Endometrial microvascular endothelial cells (primary cell): ENCODE measurements around the gene SMYD3. TPM values are rescaled to one million over a fixed set of nuclear protein-coding genes. Genes with fewer than 3 reads are reported as not detected.
"Not testable (repeated sequence)": the region's sequence is repeated elsewhere in the genome, so short reads cannot be mapped to it uniquely, and the experiment has no call there.

ENCODE experiments used
- in situ Hi-C: cut with HindIII; loops from 2 replicates; pipeline ENCODE4 v1.10.0; 2017; ENCODE audit warnings: low sequenced_read_pairs, low pct_unique_long_range_greater_than_20kb; ENCODE audit errors: inconsistent ontology term
- total RNA-seq: library from RNA; depleted of rRNA; stranded (reverse); fragments of >200 nt; gene quantifications from one replicate; pipeline ENCODE4 v1.2.3, GENCODE V29; 2015; ENCODE audit errors: inconsistent ontology term

The SMYD3 gene
- total RNA-seq, 1 donor from 2014 or later, result 16.6 TPM

- in situ Hi-C loops, result no loop called here
Observed at GRCh38 chr1:245948786-245949185, 558.3 kb downstream of the SMYD3 start.

GRCh38 chr1:245946905-245947304 lies 560.2 kb downstream of the SMYD3 start:
- in situ Hi-C loops, result no loop called here

GRCh38 chr1:245945136-245945535 lies 561.9 kb downstream of the SMYD3 start:
- in situ Hi-C loops, result not testable (repeated sequence)

GRCh38 chr1:245942856-245943255 lies 564.2 kb downstream of the SMYD3 start:
- in situ Hi-C loops, result no loop called here

- in situ Hi-C loops, result not testable (repeated sequence)
Observed at GRCh38 chr1:245941771-245942170, 565.3 kb downstream of the SMYD3 start.

- in situ Hi-C loops, result no loop called here
Observed at GRCh38 chr1:245939756-245940345, 567.2 kb downstream of the SMYD3 start.

GRCh38 chr1:245938046-245938435 lies 569.0 kb downstream of the SMYD3 start:
- in situ Hi-C loops, result no loop called here

- in situ Hi-C loops, result no loop called here
Observed at GRCh38 chr1:245937316-245938045, 569.6 kb downstream of the SMYD3 start.

GRCh38 chr1:245934409-245934808 lies 572.7 kb downstream of the SMYD3 start:
- in situ Hi-C loops, result no loop called here

GRCh38 chr1:245933431-245934045 lies 573.5 kb downstream of the SMYD3 start:
- in situ Hi-C loops, result no loop called here

- in situ Hi-C loops, result no loop called here
Observed at GRCh38 chr1:245932302-245932972, 574.6 kb downstream of the SMYD3 start.

GRCh38 chr1:245931450-245931849 lies 575.6 kb downstream of the SMYD3 start:
- in situ Hi-C loops, result no loop called here

GRCh38 chr1:245929224-245929623 lies 577.9 kb downstream of the SMYD3 start:
- in situ Hi-C loops, result no loop called here

- in situ Hi-C loops, result no loop called here
Observed at GRCh38 chr1:245926888-245927287, 580.2 kb downstream of the SMYD3 start.

GRCh38 chr1:245923215-245923614 lies 583.9 kb downstream of the SMYD3 start:
- in situ Hi-C loops, result no loop called here

GRCh38 chr1:245921417-245921816 lies 585.7 kb downstream of the SMYD3 start:
- in situ Hi-C loops, result no loop called here

- in situ Hi-C loops, result no loop called here
Observed at GRCh38 chr1:245917403-245917802, 589.7 kb downstream of the SMYD3 start.

- in situ Hi-C loops, result no loop called here
Observed at GRCh38 chr1:245915841-245916240, 591.2 kb downstream of the SMYD3 start.

- in situ Hi-C loops, result no loop called here
Observed at GRCh38 chr1:245915406-245915805, 591.7 kb downstream of the SMYD3 start.

GRCh38 chr1:245908543-245908942 lies 598.5 kb downstream of the SMYD3 start:
- in situ Hi-C loops, result no loop called here
